Endothelial cell of umbilical vein (primary cell): ENCODE results near the gene CDH22.

Experiments
- GATA2 ChIP-seq: IDR thresholded peaks from 2 replicates; pipeline ENCODE4 v1.7.0; 2011; ENCODE audit warnings: low read depth, mild to moderate bottlenecking, moderate library complexity, mixed read lengths, low read length; ENCODE audit not compliant: insufficient read length, insufficient read depth
- TF ChIP-seq, protein P1 (sequence below), 2 donors: IDR thresholded peaks; 1 replicate in 1 of 2; 2 replicates in 1 of 2; pipeline ENCODE4 v1.5.1; 2011; ENCODE audit warnings: low read length in 2 of 2, mild to moderate bottlenecking in 2 of 2, moderate library complexity in 2 of 2, control low read depth in 1 of 2, inconsistent platforms in 1 of 2, low read depth in 1 of 2; ENCODE audit not compliant: insufficient read depth in 1 of 2; ENCODE audit errors: extremely low read depth in 1 of 2

DNA sequence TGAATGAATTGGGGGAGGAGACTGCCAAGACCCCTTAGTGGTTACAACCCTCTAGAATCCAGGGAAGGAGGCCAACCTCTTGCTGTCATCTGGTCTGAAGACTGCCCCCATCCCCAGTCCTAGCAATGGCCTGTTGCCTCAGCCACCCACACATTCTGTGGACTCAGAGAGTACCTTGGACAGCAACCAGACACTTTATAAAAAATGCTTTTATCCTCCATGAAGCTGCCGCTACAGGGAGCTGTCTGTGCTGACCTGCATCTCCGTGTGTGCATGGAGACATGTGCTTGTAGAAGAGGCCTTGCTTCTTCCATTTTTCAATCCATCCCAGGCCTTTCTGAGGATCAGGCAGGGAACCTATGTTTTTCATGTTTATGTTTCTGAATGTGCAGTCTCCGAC is 15.2 kb downstream of the CDH22 start:
- TF ChIP-seq, protein P1, sequence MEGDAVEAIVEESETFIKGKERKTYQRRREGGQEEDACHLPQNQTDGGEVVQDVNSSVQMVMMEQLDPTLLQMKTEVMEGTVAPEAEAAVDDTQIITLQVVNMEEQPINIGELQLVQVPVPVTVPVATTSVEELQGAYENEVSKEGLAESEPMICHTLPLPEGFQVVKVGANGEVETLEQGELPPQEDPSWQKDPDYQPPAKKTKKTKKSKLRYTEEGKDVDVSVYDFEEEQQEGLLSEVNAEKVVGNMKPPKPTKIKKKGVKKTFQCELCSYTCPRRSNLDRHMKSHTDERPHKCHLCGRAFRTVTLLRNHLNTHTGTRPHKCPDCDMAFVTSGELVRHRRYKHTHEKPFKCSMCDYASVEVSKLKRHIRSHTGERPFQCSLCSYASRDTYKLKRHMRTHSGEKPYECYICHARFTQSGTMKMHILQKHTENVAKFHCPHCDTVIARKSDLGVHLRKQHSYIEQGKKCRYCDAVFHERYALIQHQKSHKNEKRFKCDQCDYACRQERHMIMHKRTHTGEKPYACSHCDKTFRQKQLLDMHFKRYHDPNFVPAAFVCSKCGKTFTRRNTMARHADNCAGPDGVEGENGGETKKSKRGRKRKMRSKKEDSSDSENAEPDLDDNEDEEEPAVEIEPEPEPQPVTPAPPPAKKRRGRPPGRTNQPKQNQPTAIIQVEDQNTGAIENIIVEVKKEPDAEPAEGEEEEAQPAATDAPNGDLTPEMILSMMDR (IDR thresholded peaks at IDR 0.05; ENCODE audit: extremely low read depth in 1 of 2, insufficient read depth in 1 of 2, low read depth in 1 of 2, low read length in 2 of 2), result no peak
- TF ChIP-seq GATA2, result no peak
